Measurements from ENCODE around the gene RGS6. TPM values are rescaled to one million over a fixed set of nuclear protein-coding genes. Genes with fewer than 3 reads are reported as not detected.

Gene RGS6
- total and polyA plus RNA-seq, 5 donors from 2014 or later = 0.13 to 1.5 (median 0.69) TPM

DNA sequence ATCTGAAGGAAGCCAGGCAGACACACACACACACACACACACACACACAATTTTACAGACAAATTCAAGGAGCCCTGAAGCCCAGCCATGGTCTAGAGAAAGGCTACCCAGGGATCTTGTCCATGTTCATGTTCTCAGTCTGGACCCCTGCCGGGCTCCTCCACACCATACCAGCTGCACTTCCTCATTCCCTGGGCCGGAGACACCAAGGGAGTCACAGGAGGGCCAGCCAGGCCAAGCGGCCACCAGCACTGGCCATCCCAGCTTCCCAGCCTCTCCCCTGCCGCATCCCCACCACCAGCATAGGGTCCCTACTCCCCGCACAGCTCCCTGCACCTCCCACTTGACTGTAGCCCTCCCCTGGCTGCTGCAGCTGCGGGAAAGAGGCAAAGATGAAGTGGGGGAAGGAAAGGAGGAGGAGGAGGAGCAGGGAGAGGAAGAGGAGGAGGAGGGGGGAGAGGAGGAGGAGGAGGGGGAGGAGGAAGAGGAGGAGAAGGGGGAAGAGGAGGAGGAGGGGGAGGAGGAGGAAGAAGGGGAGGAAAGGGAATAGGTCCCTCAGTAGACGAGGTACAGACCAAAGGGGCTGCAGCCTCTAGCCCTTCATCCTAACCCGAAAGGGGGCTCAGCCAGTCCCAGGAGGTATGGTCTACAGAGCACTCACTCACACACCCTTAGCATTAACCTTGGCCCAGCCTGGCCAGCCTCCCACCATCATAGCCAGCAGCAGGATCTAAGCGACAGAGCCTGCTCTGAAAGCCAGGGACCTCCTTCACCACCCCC lies 668.5 kb downstream of the RGS6 start:
- H3K27me3 Mint-ChIP-seq = peaks cover 19% of the 10 kb centered on the region
- Histone ChIP-seq H3K9me3 (ENCODE audit: control insufficient read depth in 2 of 2, low read length in 2 of 2) (no peaks in the 10 kb centered on the region), H3K27ac (ENCODE audit: insufficient read depth, low read length, poor library complexity, severe bottlenecking) (no peak overlapping the region), H3K27me3 (ENCODE audit: control insufficient read depth, insufficient read depth, low read length) (peaks cover 3% of the 10 kb centered on the region), H3K4me1 (ENCODE audit: control insufficient read depth, insufficient read depth, low read length, poor library complexity, severe bottlenecking) (no peaks in the 10 kb centered on the region), H3K36me3 (ENCODE audit: control insufficient read depth, insufficient read depth, low read length) (no peaks in the 10 kb centered on the region), H3K4me3 (ENCODE audit: low read depth, low read length) (no peak overlapping the region)
- ATAC-seq (ENCODE audit: low read depth in 2 of 2) (no peak), DNase-seq (no peak)
- no peak overlapping the region for H3K4me3 Mint-ChIP-seq
- peaks cover 0 to 8% (median 5%) of the 10 kb centered on the region in 4 donors for H3K4me1 Mint-ChIP-seq
- H3K9me3 Mint-ChIP-seq = no peaks in the 10 kb centered on the region
- H3K27ac Mint-ChIP-seq = no peak overlapping the region
- H3K36me3 Mint-ChIP-seq = no peaks in the 10 kb centered on the region

GRCh38 chr14:72603639-72604038 lies 671.4 kb downstream of the RGS6 start:
- H3K4me1 ChIP-seq (ENCODE audit: control insufficient read depth, insufficient read depth, low read length, poor library complexity, severe bottlenecking) = no peaks in the 10 kb centered on the region
- H3K27ac Mint-ChIP-seq = no peak overlapping the region

DNA sequence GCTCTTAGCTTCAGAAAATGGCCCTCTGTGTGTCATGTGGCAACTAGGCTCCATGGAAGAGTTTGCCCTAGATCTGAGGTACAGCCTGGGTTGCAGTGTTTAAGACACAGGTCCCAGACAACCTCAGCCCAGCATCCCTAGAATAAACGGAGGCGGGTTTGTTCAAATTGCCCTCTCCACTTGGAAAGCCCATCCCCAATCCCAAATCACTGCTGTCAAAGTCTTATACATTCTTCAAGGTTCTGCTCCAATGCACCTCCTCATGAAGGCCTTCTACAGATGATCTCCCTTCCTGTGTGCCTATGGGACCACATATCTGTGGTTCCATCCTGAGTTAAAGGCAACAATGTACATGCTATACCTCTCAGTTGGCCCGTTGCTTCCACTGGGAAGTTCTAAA lies 671.9 kb downstream of the RGS6 start:
- H3K36me3 Mint-ChIP-seq = no peaks in the 10 kb centered on the region
- H3K27ac Mint-ChIP-seq = no peak overlapping the region
- H3K4me3 Mint-ChIP-seq = no peak overlapping the region
- H3K9me3 Mint-ChIP-seq = no peaks in the 10 kb centered on the region
- Histone ChIP-seq H3K9me3 (ENCODE audit: control insufficient read depth in 2 of 2, low read length in 2 of 2) (no peaks in the 10 kb centered on the region), H3K36me3 (ENCODE audit: control insufficient read depth, insufficient read depth, low read length) (no peaks in the 10 kb centered on the region), H3K4me3 (ENCODE audit: low read depth, low read length) (no peak overlapping the region), H3K27me3 (ENCODE audit: control insufficient read depth, insufficient read depth, low read length) (peaks cover 3% of the 10 kb centered on the region), H3K27ac (ENCODE audit: insufficient read depth, low read length, poor library complexity, severe bottlenecking) (no peak overlapping the region), H3K4me1 (ENCODE audit: control insufficient read depth, insufficient read depth, low read length, poor library complexity, severe bottlenecking) (no peaks in the 10 kb centered on the region)
- ATAC-seq (ENCODE audit: low read depth in 2 of 2) (no peak), DNase-seq (no peak)
- peaks cover 20% of the 10 kb centered on the region for H3K27me3 Mint-ChIP-seq
- H3K4me1 Mint-ChIP-seq = peaks cover 0 to 4% (median 0%) of the 10 kb centered on the region in 4 donors

More at GRCh38 chr14:72603639-72604038, 671.4 kb downstream of the RGS6 start:
- H3K27me3 Mint-ChIP-seq = peaks cover 19% of the 10 kb centered on the region
- no peaks in the 10 kb centered on the region for H3K36me3 Mint-ChIP-seq
- DNase-seq (no peak), ATAC-seq (ENCODE audit: low read depth in 2 of 2) (no peak)
- Histone ChIP-seq H3K4me3 (ENCODE audit: low read depth, low read length) (no peak overlapping the region), H3K9me3 (ENCODE audit: control insufficient read depth in 2 of 2, low read length in 2 of 2) (no peaks in the 10 kb centered on the region), H3K27ac (ENCODE audit: insufficient read depth, low read length, poor library complexity, severe bottlenecking) (no peak overlapping the region), H3K36me3 (ENCODE audit: control insufficient read depth, insufficient read depth, low read length) (no peaks in the 10 kb centered on the region), H3K27me3 (ENCODE audit: control insufficient read depth, insufficient read depth, low read length) (peaks cover 3% of the 10 kb centered on the region)
- H3K4me3 Mint-ChIP-seq = no peak overlapping the region
- H3K9me3 Mint-ChIP-seq = no peaks in the 10 kb centered on the region
- H3K4me1 Mint-ChIP-seq = peaks cover 0 to 4% (median 0%) of the 10 kb centered on the region in 4 donors

DNA sequence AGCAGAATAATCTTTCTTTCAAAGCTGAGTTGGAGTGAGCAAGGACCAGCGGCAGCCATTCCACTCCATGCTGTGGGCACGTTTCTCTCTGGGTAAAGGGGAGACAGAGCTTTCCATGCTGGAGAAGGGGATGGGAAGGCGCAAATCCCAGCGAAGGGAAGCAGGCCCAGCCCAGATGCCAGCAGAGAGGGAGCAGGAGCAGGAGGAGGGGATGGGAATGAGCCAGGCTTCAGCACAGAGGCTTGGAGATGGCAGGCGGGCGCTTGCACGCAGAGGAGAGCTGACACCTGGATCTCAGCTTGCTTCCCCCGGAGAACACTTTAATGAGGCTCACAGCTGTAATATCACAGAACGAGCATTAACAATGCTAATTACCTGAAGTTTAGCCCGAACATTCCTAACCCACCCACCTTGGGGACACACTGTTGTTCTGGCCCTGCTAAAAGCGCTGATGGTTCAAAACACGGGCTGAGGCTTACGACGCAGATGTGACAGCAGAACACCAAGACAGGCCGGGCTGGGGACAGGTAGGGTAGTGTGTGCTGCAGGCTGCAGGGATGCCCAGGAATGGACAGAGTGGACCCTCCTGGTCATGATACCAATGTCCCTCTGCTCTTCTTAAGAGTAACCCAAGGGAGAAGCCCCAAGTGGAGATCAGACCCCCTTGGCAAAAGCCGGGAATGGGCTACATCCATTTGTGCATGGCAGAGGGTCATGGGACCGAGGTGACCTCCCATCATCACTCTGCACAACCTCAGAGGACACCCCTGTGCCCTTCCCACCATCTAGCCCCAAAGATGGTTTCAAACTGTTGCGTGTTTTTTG lies 673.1 kb downstream of the RGS6 start:
- H3K27ac Mint-ChIP-seq = no peak overlapping the region
- peaks cover 0 to 4% (median 0%) of the 10 kb centered on the region in 4 donors for H3K4me1 Mint-ChIP-seq
- H3K9me3 Mint-ChIP-seq = no peaks in the 10 kb centered on the region
- H3K27me3 Mint-ChIP-seq = peaks cover 24% of the 10 kb centered on the region
- no peak for DNase-seq
- H3K36me3 Mint-ChIP-seq = no peaks in the 10 kb centered on the region
- no peak overlapping the region for H3K4me3 ChIP-seq (ENCODE audit: low read depth, low read length)
- H3K4me1 ChIP-seq (ENCODE audit: control insufficient read depth, insufficient read depth, low read length, poor library complexity, severe bottlenecking) = no peaks in the 10 kb centered on the region
- peaks cover 3% of the 10 kb centered on the region for H3K27me3 ChIP-seq (ENCODE audit: control insufficient read depth, insufficient read depth, low read length)
- no peak overlapping the region for H3K27ac ChIP-seq (ENCODE audit: insufficient read depth, low read length, poor library complexity, severe bottlenecking)
- no peaks in the 10 kb centered on the region for H3K36me3 ChIP-seq (ENCODE audit: control insufficient read depth, insufficient read depth, low read length)
- H3K9me3 ChIP-seq (ENCODE audit: control insufficient read depth in 2 of 2, low read length in 2 of 2) = no peaks in the 10 kb centered on the region
- ATAC-seq (ENCODE audit: low read depth in 2 of 2) = no peak
- H3K4me3 Mint-ChIP-seq = no peak overlapping the region

DNA sequence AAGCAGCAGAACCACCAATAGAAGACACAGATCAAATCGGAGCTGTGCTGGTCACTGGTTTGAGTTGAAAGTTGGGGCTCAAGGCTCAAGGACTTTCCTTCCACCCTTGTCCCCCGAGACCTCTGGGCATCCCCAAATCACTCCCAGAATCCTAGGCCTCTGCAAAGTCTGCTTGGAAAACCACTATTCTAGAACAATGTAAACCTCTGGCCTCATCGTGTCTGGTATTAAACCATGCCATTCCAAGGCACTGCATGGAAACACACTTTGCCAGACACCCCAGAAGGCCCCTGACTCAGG lies 673.6 kb downstream of the RGS6 start:
- H3K27me3 Mint-ChIP-seq = peaks cover 18% of the 10 kb centered on the region
- ATAC-seq (ENCODE audit: low read depth in 2 of 2) (no peak), DNase-seq (no peak)
- Histone ChIP-seq H3K36me3 (ENCODE audit: control insufficient read depth, insufficient read depth, low read length) (no peaks in the 10 kb centered on the region), H3K27me3 (ENCODE audit: control insufficient read depth, insufficient read depth, low read length) (peaks cover 3% of the 10 kb centered on the region), H3K4me3 (ENCODE audit: low read depth, low read length) (no peak overlapping the region), H3K27ac (ENCODE audit: insufficient read depth, low read length, poor library complexity, severe bottlenecking) (no peak overlapping the region), H3K4me1 (ENCODE audit: control insufficient read depth, insufficient read depth, low read length, poor library complexity, severe bottlenecking) (no peaks in the 10 kb centered on the region), H3K9me3 (ENCODE audit: control insufficient read depth in 2 of 2, low read length in 2 of 2) (no peaks in the 10 kb centered on the region)
- no peaks in the 10 kb centered on the region for H3K9me3 Mint-ChIP-seq
- H3K36me3 Mint-ChIP-seq = no peaks in the 10 kb centered on the region
- no peak overlapping the region for H3K4me3 Mint-ChIP-seq
- peaks cover 0 to 4% (median 0%) of the 10 kb centered on the region in 4 donors for H3K4me1 Mint-ChIP-seq
- no peak overlapping the region for H3K27ac Mint-ChIP-seq

DNA sequence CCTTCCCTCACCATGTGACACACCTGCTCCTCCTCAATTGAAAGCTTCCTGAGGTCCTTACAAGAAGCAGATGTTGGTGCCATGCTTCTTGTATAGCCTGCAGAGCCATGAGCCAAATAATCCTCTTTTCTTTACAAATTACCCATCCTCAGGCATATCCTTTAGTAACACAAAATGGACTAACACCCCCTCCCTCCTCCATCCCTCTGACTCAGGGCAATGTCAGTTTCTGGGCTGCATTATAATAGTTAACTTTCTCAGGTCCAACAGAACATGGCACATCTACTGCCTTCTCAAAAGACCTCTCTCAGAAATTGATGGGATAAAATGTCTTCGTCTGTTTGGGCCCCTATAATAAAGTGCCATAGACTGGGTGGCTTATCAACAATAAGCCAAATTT lies 674.6 kb downstream of the RGS6 start:
- H3K36me3 Mint-ChIP-seq = no peaks in the 10 kb centered on the region

DNA sequence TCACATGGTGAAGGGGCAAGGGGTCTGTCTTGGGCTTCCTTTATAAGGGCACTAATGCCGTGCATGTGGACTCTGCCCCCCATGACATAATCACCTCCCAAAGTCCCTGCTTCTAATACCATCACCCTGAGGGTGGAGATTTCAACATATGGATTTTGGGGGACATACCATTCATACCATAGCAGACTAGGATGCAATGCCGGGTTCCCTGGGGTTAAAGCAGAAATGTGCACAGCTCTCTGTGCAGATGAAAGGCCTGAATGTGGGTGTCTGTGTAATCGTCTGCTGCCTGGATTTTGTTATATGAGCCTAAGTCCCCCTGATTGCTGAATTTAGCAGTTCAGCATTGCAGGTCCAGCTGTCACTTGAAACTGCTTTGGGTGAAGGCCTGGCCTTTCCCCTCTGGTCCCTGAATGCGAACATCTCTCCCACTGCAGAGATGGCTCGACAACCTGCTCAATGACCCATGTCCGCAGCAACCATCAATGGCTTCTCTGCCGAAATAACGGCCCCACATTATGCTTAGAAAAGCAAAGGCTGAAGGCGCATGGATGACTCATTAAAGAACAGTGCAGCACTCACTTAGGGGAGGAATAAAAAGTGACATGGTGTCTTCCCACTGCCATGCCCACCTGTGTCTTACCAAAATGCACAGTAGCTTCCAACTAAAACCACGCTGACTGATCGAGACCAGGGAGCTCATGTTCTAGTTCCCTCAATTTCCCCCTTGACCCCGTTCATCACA lies 675.3 kb downstream of the RGS6 start:
- no peaks in the 10 kb centered on the region for H3K9me3 Mint-ChIP-seq
- peaks cover 3% of the 10 kb centered on the region for H3K27me3 ChIP-seq (ENCODE audit: control insufficient read depth, insufficient read depth, low read length)
- H3K4me1 ChIP-seq (ENCODE audit: control insufficient read depth, insufficient read depth, low read length, poor library complexity, severe bottlenecking) = no peaks in the 10 kb centered on the region
- H3K36me3 ChIP-seq (ENCODE audit: control insufficient read depth, insufficient read depth, low read length) = no peaks in the 10 kb centered on the region
- DNase-seq (no peak), ATAC-seq (ENCODE audit: low read depth in 2 of 2) (no peak)
- H3K4me3 Mint-ChIP-seq = no peak overlapping the region
- no peak overlapping the region for H3K27ac ChIP-seq (ENCODE audit: insufficient read depth, low read length, poor library complexity, severe bottlenecking)
- no peaks in the 10 kb centered on the region for H3K9me3 ChIP-seq (ENCODE audit: control insufficient read depth in 2 of 2, low read length in 2 of 2)
- H3K4me3 ChIP-seq (ENCODE audit: low read depth, low read length) = no peak overlapping the region
- H3K4me1 Mint-ChIP-seq = no peaks in the 10 kb centered on the region
- H3K27me3 Mint-ChIP-seq = peaks cover 11% of the 10 kb centered on the region
- H3K36me3 Mint-ChIP-seq = no peaks in the 10 kb centered on the region
- H3K27ac Mint-ChIP-seq = no peak overlapping the region

More for the DNA sequence above, 674.6 kb downstream of the RGS6 start:
- peaks cover 0 to under 1% (median 0%) of the 10 kb centered on the region in 4 donors for H3K4me1 Mint-ChIP-seq
- Histone ChIP-seq H3K36me3 (ENCODE audit: control insufficient read depth, insufficient read depth, low read length) (no peaks in the 10 kb centered on the region), H3K9me3 (ENCODE audit: control insufficient read depth in 2 of 2, low read length in 2 of 2) (no peaks in the 10 kb centered on the region), H3K4me3 (ENCODE audit: low read depth, low read length) (no peak overlapping the region), H3K27ac (ENCODE audit: insufficient read depth, low read length, poor library complexity, severe bottlenecking) (no peak overlapping the region), H3K27me3 (ENCODE audit: control insufficient read depth, insufficient read depth, low read length) (peaks cover 3% of the 10 kb centered on the region), H3K4me1 (ENCODE audit: control insufficient read depth, insufficient read depth, low read length, poor library complexity, severe bottlenecking) (no peaks in the 10 kb centered on the region)
- peaks cover 11% of the 10 kb centered on the region for H3K27me3 Mint-ChIP-seq
- ATAC-seq (ENCODE audit: low read depth in 2 of 2) = no peak
- DNase-seq = no peak
- no peak overlapping the region for H3K4me3 Mint-ChIP-seq
- no peaks in the 10 kb centered on the region for H3K9me3 Mint-ChIP-seq
- no peak overlapping the region for H3K27ac Mint-ChIP-seq
